ENCODE results near the gene NT5C2. TPM values are rescaled to one million over a fixed set of nuclear protein-coding genes. Genes with fewer than 3 reads are reported as not detected.

NT5C2 gene
- polyA plus RNA-seq, 3 donors = 68.6 to 116 (median 81.8) TPM

DNA sequence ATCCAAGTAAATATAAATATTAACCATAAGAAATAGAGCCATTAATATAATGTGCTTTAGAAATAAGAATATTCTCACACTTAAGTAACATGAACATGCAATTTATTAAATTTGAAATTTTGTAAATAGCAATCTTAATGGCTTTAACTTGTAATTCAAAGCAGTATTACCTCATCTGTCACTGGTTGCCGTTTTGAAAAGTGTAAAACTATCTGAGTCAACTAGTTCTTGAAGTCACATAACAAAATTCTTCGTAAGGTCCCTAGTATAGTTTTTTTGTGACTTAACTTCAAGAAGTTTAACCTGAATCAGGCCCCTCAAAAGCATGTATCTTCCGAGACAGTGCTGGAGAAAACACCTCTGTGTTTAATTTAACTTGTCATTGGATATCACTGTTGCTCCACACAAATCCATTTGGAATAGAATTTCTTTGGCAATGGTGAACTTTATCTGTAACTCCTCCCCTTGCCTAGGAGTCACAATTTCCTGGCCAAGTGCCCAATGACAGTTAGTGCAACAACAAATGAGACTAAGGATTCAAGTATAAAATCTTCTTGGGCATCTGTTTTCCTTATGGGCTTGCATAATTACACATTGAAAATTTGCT lies 47.1 kb downstream of the NT5C2 start:
- H3K9me3 ChIP-seq (replicated peaks in 1 of 2; ENCODE audit: control insufficient read depth in 1 of 2, insufficient read depth in 1 of 2, low read length in 2 of 2) = no peaks in the 10 kb centered on the region
- peak overlapping the region in 1 of 2 donors; percentile 44 for H3K27ac ChIP-seq (ENCODE audit: low read depth in 1 of 2, low read length in 2 of 2)
- no peak overlapping the region for H3K4me2 ChIP-seq (replicated peaks; ENCODE audit: extremely low read depth, low read length, poor library complexity, severe bottlenecking)
- peaks cover 23% of the 10 kb centered on the region for H3K4me1 Mint-ChIP-seq
- intact Hi-C loops (cut with micrococcal nuclease) = no loop called here
- no peak overlapping the region for H3K4me3 Mint-ChIP-seq
- no peak overlapping the region for H3K4me3 ChIP-seq (replicated peaks in 1 of 3; ENCODE audit: low read depth in 2 of 3, low read length in 3 of 3)
- H3K4me1 ChIP-seq (ENCODE audit: control insufficient read depth in 1 of 2, insufficient read depth in 2 of 2, low read length in 2 of 2) = no peaks in the 10 kb centered on the region
- no peaks in the 10 kb centered on the region for H3K9me3 Mint-ChIP-seq
- peaks cover 100% of the 10 kb centered on the region for H4K20me1 ChIP-seq (ENCODE audit: insufficient read depth, low read length)
- H3K27me3 ChIP-seq (ENCODE audit: control insufficient read depth in 2 of 2, insufficient read depth in 2 of 2, low read length in 2 of 2) = no peaks in the 10 kb centered on the region
- H3K27me3 Mint-ChIP-seq (ENCODE audit: low read depth in 3 of 3) = no peaks in the 10 kb centered on the region
- peaks cover 46 to 86% of the 10 kb centered on the region in 2 donors for H3K36me3 ChIP-seq (replicated peaks in 1 of 2; ENCODE audit: control insufficient read depth in 1 of 2, insufficient read depth in 2 of 2, low read length in 2 of 2)
- WGBS (ENCODE audit: insufficient coverage) = no CpG with 5 or more reads among the region's 3 CpGs
- TF ChIP-seq, protein P1, sequence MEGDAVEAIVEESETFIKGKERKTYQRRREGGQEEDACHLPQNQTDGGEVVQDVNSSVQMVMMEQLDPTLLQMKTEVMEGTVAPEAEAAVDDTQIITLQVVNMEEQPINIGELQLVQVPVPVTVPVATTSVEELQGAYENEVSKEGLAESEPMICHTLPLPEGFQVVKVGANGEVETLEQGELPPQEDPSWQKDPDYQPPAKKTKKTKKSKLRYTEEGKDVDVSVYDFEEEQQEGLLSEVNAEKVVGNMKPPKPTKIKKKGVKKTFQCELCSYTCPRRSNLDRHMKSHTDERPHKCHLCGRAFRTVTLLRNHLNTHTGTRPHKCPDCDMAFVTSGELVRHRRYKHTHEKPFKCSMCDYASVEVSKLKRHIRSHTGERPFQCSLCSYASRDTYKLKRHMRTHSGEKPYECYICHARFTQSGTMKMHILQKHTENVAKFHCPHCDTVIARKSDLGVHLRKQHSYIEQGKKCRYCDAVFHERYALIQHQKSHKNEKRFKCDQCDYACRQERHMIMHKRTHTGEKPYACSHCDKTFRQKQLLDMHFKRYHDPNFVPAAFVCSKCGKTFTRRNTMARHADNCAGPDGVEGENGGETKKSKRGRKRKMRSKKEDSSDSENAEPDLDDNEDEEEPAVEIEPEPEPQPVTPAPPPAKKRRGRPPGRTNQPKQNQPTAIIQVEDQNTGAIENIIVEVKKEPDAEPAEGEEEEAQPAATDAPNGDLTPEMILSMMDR (IDR thresholded peaks at IDR 0.05) = no peak
- peaks cover 88% of the 10 kb centered on the region for H3K79me2 ChIP-seq (ENCODE audit: insufficient read depth, low read length)
- H3K27ac Mint-ChIP-seq = peak overlapping the region in 1 of 7 donors; percentile 18
- H3K36me3 Mint-ChIP-seq = peaks cover 68 to 76% of the 10 kb centered on the region in 2 donors
- no peak overlapping the region for H2AFZ ChIP-seq (ENCODE audit: insufficient read depth, low read depth, low read length, poor library complexity, severe bottlenecking)
- no peak for DNase-seq
- H3K9ac ChIP-seq (ENCODE audit: insufficient read depth, low read length, poor library complexity, severe bottlenecking) = no peak overlapping the region

DNA sequence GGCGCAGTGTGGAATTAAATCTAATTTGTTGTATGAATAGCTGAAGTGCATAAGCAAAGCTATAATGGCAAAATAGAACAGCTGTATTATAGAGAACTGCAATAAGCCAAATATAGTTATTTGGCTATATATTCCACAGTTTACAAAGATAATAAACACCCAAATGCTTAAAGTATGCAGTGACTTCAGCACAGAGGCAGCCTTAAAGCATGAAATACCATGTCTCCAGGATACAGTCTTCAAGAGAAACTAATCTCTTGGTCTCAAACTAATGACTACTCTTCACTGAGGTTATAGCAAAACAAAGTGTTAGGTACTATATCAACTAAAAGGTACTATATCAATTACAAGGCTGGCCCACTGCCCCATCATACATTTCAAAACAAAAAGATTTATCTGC lies 48.0 kb downstream of the NT5C2 start:
- H3K27me3 ChIP-seq (ENCODE audit: control insufficient read depth in 2 of 2, insufficient read depth in 2 of 2, low read length in 2 of 2) = no peaks in the 10 kb centered on the region
- no peaks in the 10 kb centered on the region for H3K9me3 Mint-ChIP-seq
- no peak overlapping the region for H3K4me2 ChIP-seq (replicated peaks; ENCODE audit: extremely low read depth, low read length, poor library complexity, severe bottlenecking)
- H4K20me1 ChIP-seq (ENCODE audit: insufficient read depth, low read length) = peaks cover 100% of the 10 kb centered on the region
- peaks cover 70 to 76% of the 10 kb centered on the region in 2 donors for H3K36me3 Mint-ChIP-seq
- TF ChIP-seq, protein P1 (IDR thresholded peaks at IDR 0.05) = no peak
- H3K9ac ChIP-seq (ENCODE audit: insufficient read depth, low read length, poor library complexity, severe bottlenecking) = no peak overlapping the region
- H2AFZ ChIP-seq (ENCODE audit: insufficient read depth, low read depth, low read length, poor library complexity, severe bottlenecking) = no peak overlapping the region
- no peak overlapping the region for H3K27ac Mint-ChIP-seq
- DNase-seq = no peak
- no peaks in the 10 kb centered on the region for H3K4me1 ChIP-seq (ENCODE audit: control insufficient read depth in 1 of 2, insufficient read depth in 2 of 2, low read length in 2 of 2)
- no peaks in the 10 kb centered on the region for H3K27me3 Mint-ChIP-seq (ENCODE audit: low read depth in 3 of 3)
- intact Hi-C loops (cut with micrococcal nuclease) = no loop called here
- H3K79me2 ChIP-seq (ENCODE audit: insufficient read depth, low read length) = peaks cover 85% of the 10 kb centered on the region
- H3K36me3 ChIP-seq (replicated peaks in 1 of 2; ENCODE audit: control insufficient read depth in 1 of 2, insufficient read depth in 2 of 2, low read length in 2 of 2) = peaks cover 50 to 86% of the 10 kb centered on the region in 2 donors
- H3K27ac ChIP-seq (ENCODE audit: low read depth in 1 of 2, low read length in 2 of 2) = no peak overlapping the region
- H3K4me1 Mint-ChIP-seq = peaks cover 23% of the 10 kb centered on the region
- WGBS (ENCODE audit: insufficient coverage) = no CpG with 5 or more reads among the region's 1 CpG
- no peak overlapping the region for H3K4me3 ChIP-seq (replicated peaks in 1 of 3; ENCODE audit: low read depth in 2 of 3, low read length in 3 of 3)
- H3K9me3 ChIP-seq (replicated peaks in 1 of 2; ENCODE audit: control insufficient read depth in 1 of 2, insufficient read depth in 1 of 2, low read length in 2 of 2) = no peaks in the 10 kb centered on the region
- no peak overlapping the region for H3K4me3 Mint-ChIP-seq

Data from CD14-positive monocyte (primary cell).